ENCODE results near the gene CCL15. TPM values are rescaled to one million over a fixed set of nuclear protein-coding genes. Genes with fewer than 3 reads are reported as not detected.

Gene CCL15
- total RNA-seq, 6 donors from 2014 or later, result 0.72 to 2.6 (median 1.4) TPM; not detected in 2

GRCh38 chr17:35953720-35954119 is 47.6 kb downstream of the CCL15 start:
- H3K4me1 ChIP-seq, result no peaks in the 10 kb centered on the region
- H3K9me3 ChIP-seq, result no peaks in the 10 kb centered on the region
- no peaks in the 10 kb centered on the region for H3K36me3 ChIP-seq
- no peak for DNase-seq
- H3K27me3 ChIP-seq, result no peaks in the 10 kb centered on the region
- no peak for ATAC-seq (ENCODE audit: low FRiP score in 2 of 2)
- no peak overlapping the region for H3K27ac ChIP-seq
- no peak overlapping the region for H3K4me3 ChIP-seq
- no peak for TF ChIP-seq POLR2AphosphoS5 (IDR thresholded peaks at IDR 0.05)
- no peak for TF ChIP-seq POLR2A (IDR thresholded peaks at IDR 0.05)
- 62 to 72% methylated on average over 7 of the region's 7 CpGs for WGBS, 2 donors

DNA sequence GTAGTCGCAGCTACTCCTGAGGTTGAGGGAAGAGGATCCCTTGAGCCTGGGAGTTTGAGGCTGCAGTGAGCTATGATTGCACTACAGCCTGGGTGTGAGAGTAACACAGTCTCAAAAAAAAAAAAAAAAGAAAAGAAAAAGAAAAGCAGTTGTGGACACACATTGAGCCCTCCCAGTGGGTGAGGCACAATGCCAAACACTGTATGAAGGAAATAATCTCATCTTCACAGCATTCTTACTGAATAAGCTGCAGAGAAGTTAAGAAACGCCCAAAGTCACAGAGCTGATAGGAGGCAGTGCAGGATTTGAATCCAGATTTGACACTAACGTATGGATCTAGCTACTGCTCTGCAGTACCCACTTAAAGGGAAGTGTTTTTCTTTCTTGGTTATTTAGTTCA is 52.0 kb downstream of the CCL15 start:
- no peaks in the 10 kb centered on the region for H3K36me3 ChIP-seq
- ATAC-seq (ENCODE audit: low FRiP score in 2 of 2) (no peak), DNase-seq (no peak)
- 73 to 84% methylated on average over 3 of the region's 3 CpGs for WGBS, 2 donors
- H3K9me3 ChIP-seq, result no peaks in the 10 kb centered on the region
- H3K4me1 ChIP-seq, result peaks cover 0 to 5% (median 2%) of the 10 kb centered on the region in 4 donors
- TF ChIP-seq POLR2AphosphoS5 (IDR thresholded peaks at IDR 0.05) (no peak), POLR2A (IDR thresholded peaks at IDR 0.05) (no peak), EP300 (IDR thresholded peaks at IDR 0.05) (no peak)
- TF ChIP-seq, protein P1, sequence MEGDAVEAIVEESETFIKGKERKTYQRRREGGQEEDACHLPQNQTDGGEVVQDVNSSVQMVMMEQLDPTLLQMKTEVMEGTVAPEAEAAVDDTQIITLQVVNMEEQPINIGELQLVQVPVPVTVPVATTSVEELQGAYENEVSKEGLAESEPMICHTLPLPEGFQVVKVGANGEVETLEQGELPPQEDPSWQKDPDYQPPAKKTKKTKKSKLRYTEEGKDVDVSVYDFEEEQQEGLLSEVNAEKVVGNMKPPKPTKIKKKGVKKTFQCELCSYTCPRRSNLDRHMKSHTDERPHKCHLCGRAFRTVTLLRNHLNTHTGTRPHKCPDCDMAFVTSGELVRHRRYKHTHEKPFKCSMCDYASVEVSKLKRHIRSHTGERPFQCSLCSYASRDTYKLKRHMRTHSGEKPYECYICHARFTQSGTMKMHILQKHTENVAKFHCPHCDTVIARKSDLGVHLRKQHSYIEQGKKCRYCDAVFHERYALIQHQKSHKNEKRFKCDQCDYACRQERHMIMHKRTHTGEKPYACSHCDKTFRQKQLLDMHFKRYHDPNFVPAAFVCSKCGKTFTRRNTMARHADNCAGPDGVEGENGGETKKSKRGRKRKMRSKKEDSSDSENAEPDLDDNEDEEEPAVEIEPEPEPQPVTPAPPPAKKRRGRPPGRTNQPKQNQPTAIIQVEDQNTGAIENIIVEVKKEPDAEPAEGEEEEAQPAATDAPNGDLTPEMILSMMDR (IDR thresholded peaks at IDR 0.05), result no peak
- H3K27me3 ChIP-seq, result no peaks in the 10 kb centered on the region
- no peak overlapping the region for H3K4me3 ChIP-seq
- no peak overlapping the region for H3K27ac ChIP-seq

GRCh38 chr17:35948092-35948491 is 53.3 kb downstream of the CCL15 start:
- ATAC-seq (ENCODE audit: low FRiP score in 2 of 2), result no peak
- Histone ChIP-seq H3K9me3 (no peaks in the 10 kb centered on the region), H3K27me3 (no peaks in the 10 kb centered on the region), H3K36me3 (no peaks in the 10 kb centered on the region), H3K4me1 (peaks cover 0 to 5% (median 2%) of the 10 kb centered on the region in 4 donors), H3K4me3 (no peak overlapping the region), H3K27ac (no peak overlapping the region)
- TF ChIP-seq, protein P1 (IDR thresholded peaks at IDR 0.05), result no peak
- no peak for TF ChIP-seq EP300 (IDR thresholded peaks at IDR 0.05)
- DNase-seq, result no peak
- 80 to 81% methylated on average over 7 of the region's 7 CpGs for WGBS, 2 donors

Other genes starting within 250 kb of the CCL15 start
- 1 to 10 TPM in 5 of 6 donors, under 1 TPM in 1; 0.37 to 7.4 (median 3.3) TPM for gene GAS2L2, start 248.3 kb downstream of the CCL15 start, total RNA-seq
- gene C17orf50, start 240.7 kb downstream of the CCL15 start, total RNA-seq, result 1 to 10 TPM in 1 of 6 donors, under 1 TPM in 1, not detected in 4; 0.46 to 1.1 TPM
- 100 to 1,000 TPM in 3 of 6 donors, 10 to 100 TPM in 3; 51.1 to 134 (median 98.5) TPM for gene MMP28, start 205.9 kb downstream of the CCL15 start, total RNA-seq
- 100 to 1,000 TPM in 2 of 6 donors, 10 to 100 TPM in 4; 42.4 to 137 (median 93.0) TPM for gene TAF15, start 192.1 kb downstream of the CCL15 start, total RNA-seq
- under 1 TPM in 2 of 6 donors, not detected in 4; 0.13 to 0.30 TPM for gene HEATR9, start 132.7 kb downstream of the CCL15 start, total RNA-seq
- 10 to 100 TPM; 11.5 to 17.6 (median 15.3) TPM for gene CCL5, start 121.2 kb downstream of the CCL15 start, total RNA-seq
- gene RDM1, start 70.8 kb downstream of the CCL15 start, total RNA-seq, result not detected
- not detected for gene LYZL6, start 57.8 kb downstream of the CCL15 start, total RNA-seq
- gene CCL16, start 20.1 kb downstream of the CCL15 start, total RNA-seq, result under 1 TPM in 2 of 6 donors, not detected in 4; 0.20 to 0.61 TPM
- 10 to 100 TPM in 2 of 6 donors, 1 to 10 TPM in 4; 1.0 to 90.7 (median 5.6) TPM for gene CCL14, start 14.8 kb downstream of the CCL15 start, total RNA-seq
- 10 to 100 TPM in 4 of 6 donors, 1 to 10 TPM in 1, not detected in 1; 6.9 to 40.0 (median 16.6) TPM for gene CCL23, start 16.4 kb upstream of the CCL15 start, total RNA-seq
- 100 to 1,000 TPM in 4 of 6 donors, 10 to 100 TPM in 2; 50.3 to 250 (median 169) TPM for gene CCL18, start 62.7 kb upstream of the CCL15 start, total RNA-seq
- gene CCL3, start 88.6 kb upstream of the CCL15 start, total RNA-seq, result 10 to 100 TPM in 2 of 6 donors, 1 to 10 TPM in 3, under 1 TPM in 1; 0.55 to 24.9 (median 2.9) TPM
- gene CCL4, start 102.3 kb upstream of the CCL15 start, total RNA-seq, result 10 to 100 TPM in 4 of 6 donors, 1 to 10 TPM in 2; 5.7 to 24.0 (median 14.1) TPM
- gene TBC1D3B, start 175.1 kb upstream of the CCL15 start, total RNA-seq, result 1 to 10 TPM in 5 of 6 donors, not detected in 1; 3.6 to 8.9 (median 7.0) TPM
- gene CCL3L1, start 195.2 kb upstream of the CCL15 start, total RNA-seq, result 1 to 10 TPM in 2 of 6 donors, under 1 TPM in 1, not detected in 3; 0.54 to 8.4 (median 5.8) TPM
- 10 to 100 TPM in 1 of 6 donors, 1 to 10 TPM in 4, not detected in 1; 1.7 to 12.6 (median 3.0) TPM for gene CCL4L2, start 209.5 kb upstream of the CCL15 start, total RNA-seq

Measured in upper lobe of left lung (tissue), 6 donors.